ENCODE measurements around the gene RWDD4. TPM values are rescaled to one million over a fixed set of nuclear protein-coding genes. Genes with fewer than 3 reads are reported as not detected.

The RWDD4 gene
- polyA plus RNA-seq (2011; rRNA removed) (14.8 and 20.4 TPM in 2 replicates), polyA plus RNA-seq (2017; fragmentation: RNase III; extraction: RNeasy Plus Mini Kit Qiagen cat#74134 plus additional on column Dnase treatment) (18.7 to 20.1 TPM (median 20.1 TPM) in 3 replicates), polyA minus RNA-seq (2011; rRNA and poly(A)+ RNA removed) (0.99 and 1.5 TPM in 2 replicates)
- polyA plus RNA-seq (2012; cell fraction: cytosol; rRNA removed): 6.3 and 7.6 TPM in 2 replicates
- 2.7 and 2.8 TPM in 2 replicates for polyA plus RNA-seq (2012; cell fraction: nucleus; rRNA removed)

- ATAC-seq (peak; percentile 100), DNase-seq (ENCODE audit: low read depth in 1 of 2, low spot score in 1 of 2) (peak; percentile 89 to 97), FAIRE-seq (no peak)
- H3K4me3 ChIP-seq: peak within 1 kb of the TSS; percentile 77
- ChIA-PET POLR2A (interaction anchor here (0.9 kb wide), 1 partner anchor 62 kb away, joined by 3 read pairs; no protein-coding TSS in a partner anchor), CTCF (interaction anchor here (0.6 kb wide), 1 partner anchor 769 kb away, joined by 3 read pairs; no protein-coding TSS in a partner anchor)
- peak within 1 kb of the TSS; percentile 89 to 96 for H3K27ac ChIP-seq
- H3K9me3 ChIP-seq: no peaks in the 10 kb centered on the region
- H3K4me2 ChIP-seq: peak within 1 kb of the TSS; percentile 90
- under 1% methylated on average over 14 of the region's 63 CpGs for WGBS (ENCODE audit: missing lambda C conversion rate)
- H3K4me1 ChIP-seq: peaks cover 16% of the 10 kb centered on the region; the same call in 2 of the 3 replicates
- no peak for TF ChIP-seq CTCF (IDR thresholded peaks at IDR 0.05)
- TF ChIP-seq PBX3 (IDR thresholded peaks at IDR 0.05): peak; percentile 98
- TF ChIP-seq HES2 (IDR thresholded peaks at IDR 0.05): no peak
- TF ChIP-seq EHMT2 (IDR thresholded peaks at IDR 0.05; ENCODE audit: low read depth): no peak
- no peak for TF ChIP-seq RCOR1 (IDR thresholded peaks at IDR 0.05; ENCODE audit: low read depth, low read length)
- no peak for TF ChIP-seq ESRRA (IDR thresholded peaks at IDR 0.05; ENCODE audit: borderline replicate concordance, low read length)
- TF ChIP-seq JUNB (IDR thresholded peaks at IDR 0.05): no peak
- peak; percentile 45; the same call in 1 of the 2 replicates for TF ChIP-seq PHF8 (IDR thresholded peaks at IDR 0.05; ENCODE audit: borderline replicate concordance, low read depth)
- no peak for TF ChIP-seq HOXA7 (CRISPR knock-in tag; IDR thresholded peaks at IDR 0.05)
- TF ChIP-seq NPAS2 (CRISPR knock-in tag; IDR thresholded peaks at IDR 0.05; ENCODE audit: borderline replicate concordance): no peak
- TF ChIP-seq ZC3H11A (IDR thresholded peaks at IDR 0.05): no peak
- TF ChIP-seq KDM5A (IDR thresholded peaks at IDR 0.05): no peak
- TF ChIP-seq RARB (CRISPR knock-in tag; IDR thresholded peaks at IDR 0.05): no peak
- no peak for TF ChIP-seq GATA3 (IDR thresholded peaks at IDR 0.05; ENCODE audit: borderline replicate concordance)
- TF ChIP-seq CEBPB (IDR thresholded peaks at IDR 0.05): peak in 1 of 2 experiments; percentile 55; a peak in 2 of 4 replicates
- no peak for TF ChIP-seq ZSCAN20 (CRISPR knock-in tag; IDR thresholded peaks at IDR 0.05)
- TF ChIP-seq JUN (IDR thresholded peaks at IDR 0.05): peak in 1 of 2 experiments; percentile 53; a peak in 2 of 5 replicates
- no peak; the same call in 1 of the 2 replicates for TF ChIP-seq MAX (IDR thresholded peaks at IDR 0.05)
- no peak for TF ChIP-seq RNF2 (IDR thresholded peaks at IDR 0.05; ENCODE audit: borderline replicate concordance, low read depth)
- TF ChIP-seq BHLHE40 (IDR thresholded peaks at IDR 0.05; ENCODE audit: low read depth, low read length): no peak
- no peak for TF ChIP-seq E2F6 (IDR thresholded peaks at IDR 0.05; ENCODE audit: borderline replicate concordance, low read depth)
- no peak for TF ChIP-seq SMC3 (IDR thresholded peaks at IDR 0.05)
- TF ChIP-seq HOXB13 (CRISPR knock-in tag; IDR thresholded peaks at IDR 0.05; ENCODE audit: low read depth): no peak
- no peak for TF ChIP-seq EHF (CRISPR knock-in tag; IDR thresholded peaks at IDR 0.05)
- TF ChIP-seq ELK1 (IDR thresholded peaks at IDR 0.05; ENCODE audit: low read depth, low read length): no peak
- no peak for TF ChIP-seq MYC (IDR thresholded peaks at IDR 0.05; ENCODE audit: borderline replicate concordance, low read length)
- no peak for TF ChIP-seq HMGXB4 (CRISPR knock-in tag; IDR thresholded peaks at IDR 0.05; ENCODE audit: borderline replicate concordance)
- no peak for TF ChIP-seq FOSL2 (IDR thresholded peaks at IDR 0.05)
- TF ChIP-seq FOSL2 (CRISPR knock-in tag; IDR thresholded peaks at IDR 0.05): no peak
- TF ChIP-seq POLR2A (IDR thresholded peaks at IDR 0.05; ENCODE audit: low read length): peak; percentile 32; the same call in 1 of the 2 replicates
- TF ChIP-seq FOXS1 (CRISPR knock-in tag; IDR thresholded peaks at IDR 0.05): no peak
- no peak for TF ChIP-seq MAZ (IDR thresholded peaks at IDR 0.05; ENCODE audit: borderline replicate concordance, low read depth, low read length)
Observed at GRCh38 chr4:183659029-183659871, at the start of gene RWDD4, which contains the start of gene TRAPPC11. TSS of gene RWDD4 (minus strand) at chr4:183659185. CDS start at chr4:183658952, 233 bp downstream. TSS of gene TRAPPC11 (plus strand) at chr4:183659293. CDS start at chr4:183663868, 4,575 bp downstream.
